Suprapubic skin (tissue), 4 donors: Measurements from ENCODE around the gene GNAQ. TPM values are rescaled to one million over a fixed set of nuclear protein-coding genes. Genes with fewer than 3 reads are reported as not detected.

Source experiments
- DNase-seq, 2 donors: peaks; one replicate each; pipeline ENCODE4 v3.0.0-alpha.2; 2019; ENCODE audit warnings: low spot score in 2 of 2
- H3K27ac ChIP-seq: fragments of 200-600 bp; sonication (generic); one replicate; pipeline ENCODE4 v1.5.1; 2019
- H3K27me3 ChIP-seq: fragments of 200-600 bp; sonication (generic); one replicate; pipeline ENCODE4 v1.5.1; 2019
- H3K36me3 ChIP-seq: fragments of 200-600 bp; sonication (generic); one replicate; pipeline ENCODE4 v1.5.1; 2019
- H3K4me1 ChIP-seq: fragments of 200-600 bp; sonication (generic); one replicate; pipeline ENCODE4 v1.5.1; 2019
- H3K4me3 ChIP-seq: fragments of 200-600 bp; sonication (generic); one replicate; pipeline ENCODE4 v1.5.1; 2019; ENCODE audit warnings: mild to moderate bottlenecking
- H3K9me3 ChIP-seq: fragments of 200-600 bp; sonication (generic); one replicate; pipeline ENCODE4 v1.5.1; 2019
- CTCF ChIP-seq, 2 donors: fragments of 200-600 bp in 1 of 2; fragments of 450-650 bp in 1 of 2; sonication (generic) in 1 of 2; IDR thresholded peaks; one replicate each; pipeline ENCODE4 v1.5.1; 2016 to 2019; ENCODE audit warnings: antibody characterized with exemption in 2 of 2, mild to moderate bottlenecking in 1 of 2, moderate library complexity in 1 of 2
- EP300 ChIP-seq: sonication (generic); formaldehyde crosslinking; IDR thresholded peaks from one replicate; pipeline ENCODE4 v1.6.1; 2017; ENCODE audit warnings: antibody characterized with exemption
- POLR2A ChIP-seq, 2 donors: fragments of 450-650 bp; IDR thresholded peaks; one replicate each; pipeline ENCODE4 v1.6.1; 2017; ENCODE audit warnings: antibody characterized with exemption in 2 of 2, mild to moderate bottlenecking in 2 of 2, moderate library complexity in 2 of 2
- POLR2AphosphoS5 ChIP-seq, 3 donors: sonication (generic); formaldehyde crosslinking; IDR thresholded peaks; one replicate each; pipeline ENCODE4 v1.6.1; 2017; ENCODE audit warnings: antibody characterized with exemption in 3 of 3
- WGBS: methylation state at CpG from one replicate; pipeline ENCODE4 v1.1.5; 2018; 5-methylcytosine and 5-hydroxymethylcytosine counted together
- total RNA-seq, 4 donors: library from RNA; depleted of rRNA; stranded (reverse); fragments of >200 nt; gene quantifications; one replicate each; pipeline ENCODE4 v1.1.0, GENCODE V29; 2016

GNAQ gene
- total RNA-seq, 4 donors from 2014 or later = 16.0 to 29.0 (median 17.7) TPM

- H3K27me3 ChIP-seq = no peaks in the 10 kb centered on the region
- H3K36me3 ChIP-seq = no peaks in the 10 kb centered on the region
- peak overlapping the region; percentile 34 for H3K27ac ChIP-seq
- 20% methylated on average over 10 of the region's 10 CpGs for WGBS
- no peak for DNase-seq
- peaks cover 25% of the 10 kb centered on the region for H3K4me1 ChIP-seq
- no peaks in the 10 kb centered on the region for H3K9me3 ChIP-seq
- TF ChIP-seq CTCF (IDR thresholded peaks at IDR 0.05) (peak; percentile 79 to 81), POLR2A (IDR thresholded peaks at IDR 0.05) (no peak), POLR2AphosphoS5 (IDR thresholded peaks at IDR 0.05) (no peak)
- no peak overlapping the region for H3K4me3 ChIP-seq
These were observed 3.9 kb upstream of the GNAQ start for GRCh38 chr9:78035383-78035993.

- WGBS = 89% methylated on average over 2 of the region's 2 CpGs
- H3K9me3 ChIP-seq = no peaks in the 10 kb centered on the region
- no peak for TF ChIP-seq POLR2AphosphoS5 (IDR thresholded peaks at IDR 0.05)
These were observed 2.3 kb upstream of the GNAQ start for GRCh38 chr9:78033870-78034269.

GRCh38 chr9:78032730-78033457, 1.3 kb upstream of the GNAQ start:
- no peak for DNase-seq
- TF ChIP-seq POLR2A (IDR thresholded peaks at IDR 0.05) (no peak), POLR2AphosphoS5 (IDR thresholded peaks at IDR 0.05) (no peak), EP300 (no peak), CTCF (IDR thresholded peaks at IDR 0.05) (no peak)
- Histone ChIP-seq H3K27ac (peak overlapping the region; percentile 97), H3K4me3 (peak overlapping the region; percentile 74), H3K36me3 (no peaks in the 10 kb centered on the region), H3K9me3 (no peaks in the 10 kb centered on the region), H3K27me3 (no peaks in the 10 kb centered on the region), H3K4me1 (peaks cover 49% of the 10 kb centered on the region)
- 44% methylated on average over 14 of the region's 14 CpGs for WGBS

More at GRCh38 chr9:78033870-78034269, 2.3 kb upstream of the GNAQ start:
- Histone ChIP-seq H3K4me1 (peaks cover 41% of the 10 kb centered on the region), H3K27me3 (no peaks in the 10 kb centered on the region), H3K4me3 (no peak overlapping the region), H3K36me3 (no peaks in the 10 kb centered on the region), H3K27ac (no peak overlapping the region)
- DNase-seq = no peak

- TF ChIP-seq POLR2A (IDR thresholded peaks at IDR 0.05) (peak; percentile 43 to 87), POLR2AphosphoS5 (IDR thresholded peaks at IDR 0.05) (peak in 1 of 3 donors; percentile 60), EP300 (no peak), CTCF (IDR thresholded peaks at IDR 0.05) (no peak)
- WGBS = under 1% methylated on average over 21 of the region's 95 CpGs
- peak overlapping the region; percentile 74 for H3K4me3 ChIP-seq
- peak overlapping the region; percentile 97 for H3K27ac ChIP-seq
- H3K36me3 ChIP-seq = no peaks in the 10 kb centered on the region
- peaks cover 55% of the 10 kb centered on the region for H3K4me1 ChIP-seq
- DNase-seq = peak; percentile 93 to 95
- H3K9me3 ChIP-seq = no peaks in the 10 kb centered on the region
- H3K27me3 ChIP-seq = no peaks in the 10 kb centered on the region
These were observed 500 bp upstream of the GNAQ start for GRCh38 chr9:78031893-78032729.

- H3K27ac ChIP-seq = peak overlapping the region; percentile 97
- no peaks in the 10 kb centered on the region for H3K36me3 ChIP-seq
- WGBS = 2% methylated on average over 11 of the region's 91 CpGs
- no peaks in the 10 kb centered on the region for H3K27me3 ChIP-seq
- no peaks in the 10 kb centered on the region for H3K9me3 ChIP-seq
- no peak for TF ChIP-seq CTCF (IDR thresholded peaks at IDR 0.05)
- no peak for TF ChIP-seq EP300
- TF ChIP-seq POLR2A (IDR thresholded peaks at IDR 0.05) = no peak
- TF ChIP-seq POLR2AphosphoS5 (IDR thresholded peaks at IDR 0.05) = no peak
- peaks cover 67% of the 10 kb centered on the region for H3K4me1 ChIP-seq
- peak overlapping the region; percentile 74 for H3K4me3 ChIP-seq
- peak; percentile 74 to 84 for DNase-seq
These were observed 813 bp downstream of the GNAQ start for GRCh38 chr9:78030553-78031443.
